HG02623 (cell line): ENCODE data around the gene SEPSECS.

ENCODE experiments used
- ATAC-seq: cut with Tn5 transposase; IDR thresholded peaks from one replicate; pipeline ENCODE4 v1.9.1; 2021; ENCODE audit warnings: moderate library complexity; ENCODE audit not compliant: unreplicated experiment

SEPSECS gene

GRCh38 chr4:25159837-25160713, at the start of gene SEPSECS:
SEPSECS (minus strand) TSS chr4:25160449; CDS start chr4:25160369, 80 bp downstream.
- peak; percentile 87 for ATAC-seq

- no peak for ATAC-seq
Measured at GRCh38 chr4:25209702-25210101, 49.5 kb upstream of the SEPSECS start.

- ATAC-seq = no peak
Measured at GRCh38 chr4:25207997-25208396, 47.7 kb upstream of the SEPSECS start.

- ATAC-seq = no peak
Measured at GRCh38 chr4:25198713-25199112, 38.5 kb upstream of the SEPSECS start.

GRCh38 chr4:25190407-25190806, 30.2 kb upstream of the SEPSECS start:
- no peak for ATAC-seq

GRCh38 chr4:25184056-25184455, 23.8 kb upstream of the SEPSECS start:
- no peak for ATAC-seq

- no peak for ATAC-seq
Measured at GRCh38 chr4:25182937-25183336, 22.7 kb upstream of the SEPSECS start.

- ATAC-seq = peak; percentile 78
Measured at GRCh38 chr4:25180524-25181131, 20.4 kb upstream of the SEPSECS start.

- ATAC-seq = no peak
Measured at GRCh38 chr4:25178838-25179261, 18.6 kb upstream of the SEPSECS start.

GRCh38 chr4:25177147-25177546, 16.9 kb upstream of the SEPSECS start:
- ATAC-seq = no peak

- ATAC-seq = no peak
Measured at GRCh38 chr4:25174674-25175073, 14.4 kb upstream of the SEPSECS start.

GRCh38 chr4:25172961-25173915, 13.0 kb upstream of the SEPSECS start:
- no peak for ATAC-seq

- no peak for ATAC-seq
Measured at GRCh38 chr4:25171201-25171865, 11.1 kb upstream of the SEPSECS start.

GRCh38 chr4:25169446-25169845, 9.2 kb upstream of the SEPSECS start:
- ATAC-seq = no peak

- ATAC-seq = no peak
Measured at GRCh38 chr4:25165916-25166315, 5.7 kb upstream of the SEPSECS start.

- ATAC-seq = no peak
Measured at GRCh38 chr4:25163196-25163595, 2.9 kb upstream of the SEPSECS start.

- no peak for ATAC-seq
Measured at GRCh38 chr4:25162566-25162965, 2.3 kb upstream of the SEPSECS start.

GRCh38 chr4:25161593-25161950, 1.3 kb upstream of the SEPSECS start:
- no peak for ATAC-seq

GRCh38 chr4:25160714-25161592, 704 bp upstream of the SEPSECS start:
- peak; percentile 28 for ATAC-seq

GRCh38 chr4:25158817-25159216, 1.4 kb downstream of the SEPSECS start:
- ATAC-seq = no peak
